IMR-90 (cell line): ENCODE measurements around the gene PLPP3. TPM values are rescaled to one million over a fixed set of nuclear protein-coding genes. Genes with fewer than 3 reads are reported as not detected.

Experiments used
- ATAC-seq: fragments of 200-7000 bp; cut with Tn5 transposase; 2 replicates; pipeline ENCODE4 v1.9.1; 2020; ENCODE audit warnings: low read depth, mild to moderate bottlenecking, moderate library complexity
- BruUV-seq: library from RNA; stranded (reverse); fragments of 400-500 nt; replicated peaks from 2 replicates; lab custom pipeline; 2021; lab: Mats Ljungman, UMichigan
- CTCF ChIA-PET: fragments of 300-600 bp; formaldehyde crosslinking; extraction: SDS; loops from one replicate; lab custom pipeline; 2021; ENCODE audit warnings: antibody characterized with exemption; lab: Yijun Ruan, JAX
- POLR2A ChIA-PET: fragments of 300-600 bp; sonication (Branson Sonifier 250); formaldehyde crosslinking; loops from one replicate; lab custom pipeline; 2022; ENCODE audit warnings: antibody characterized with exemption; ENCODE audit not compliant: unreplicated experiment; lab: Charles Lee
- DNase-seq: peaks from one replicate; pipeline ENCODE4 v3.0.0; 2013
- H2AFZ ChIP-seq: replicated peaks from 2 replicates; pipeline ENCODE3; 2013; ENCODE audit warnings: low read length, mild to moderate bottlenecking; ENCODE audit not compliant: poor library complexity
- H2AK5ac ChIP-seq: 2 replicates; pipeline ENCODE4 v1.6.1; 2013; ENCODE audit warnings: low read depth, low read length, inconsistent platforms
- H2AK9ac ChIP-seq: replicated peaks from 2 replicates; pipeline ENCODE3; 2013; ENCODE audit warnings: mild to moderate bottlenecking, low read depth, low read length, moderate library complexity; ENCODE audit not compliant: poor library complexity
- H2BK120ac ChIP-seq: 2 replicates; pipeline ENCODE4 v1.6.1; 2013; ENCODE audit warnings: low read depth, low read length, inconsistent platforms
- H2BK15ac ChIP-seq: 3 replicates; pipeline ENCODE4 v1.6.1; 2013; ENCODE audit warnings: low read depth, low read length, inconsistent platforms
- H2BK20ac ChIP-seq: 2 replicates; pipeline ENCODE4 v1.6.1; 2013; ENCODE audit warnings: low read depth, mild to moderate bottlenecking, inconsistent platforms, low read length, moderate library complexity
- H2BK5ac ChIP-seq: 2 replicates; pipeline ENCODE4 v1.6.1; 2013; ENCODE audit warnings: mild to moderate bottlenecking, low read depth, low read length, inconsistent platforms; ENCODE audit not compliant: poor library complexity, severe bottlenecking
- H3K14ac ChIP-seq: replicated peaks from 2 replicates; pipeline ENCODE4 v1.6.1; 2013; ENCODE audit warnings: low read depth, low read length, inconsistent platforms
- H3K18ac ChIP-seq: 2 replicates; pipeline ENCODE4 v1.6.1; 2013; ENCODE audit warnings: low read depth, low read length, control low read depth
- H3K23ac ChIP-seq: 2 replicates; pipeline ENCODE4 v1.6.1; 2013; ENCODE audit warnings: low read depth, low read length, inconsistent platforms
- H3K27ac ChIP-seq: 2 replicates; pipeline ENCODE4 v1.5.1; 2013; ENCODE audit warnings: mild to moderate bottlenecking, control low read depth, low read length; ENCODE audit not compliant: insufficient read depth
- H3K27me3 ChIP-seq: 2 replicates; pipeline ENCODE4 v1.6.1; 2013; ENCODE audit warnings: low read length; ENCODE audit not compliant: control insufficient read depth, insufficient read depth
- H3K36me3 ChIP-seq: 2 replicates; pipeline ENCODE4 v1.6.1; 2013; ENCODE audit warnings: low read length, mixed read lengths; ENCODE audit not compliant: control insufficient read depth, insufficient read depth
- H3K4ac ChIP-seq: 2 replicates; pipeline ENCODE4 v1.6.1; 2013; ENCODE audit warnings: low read depth, low read length, inconsistent platforms
- H3K4me1 ChIP-seq: 2 replicates; pipeline ENCODE4 v1.6.1; 2013; ENCODE audit warnings: low read length, mixed read lengths; ENCODE audit not compliant: control insufficient read depth, insufficient read depth
- H3K4me2 ChIP-seq: 2 replicates; pipeline ENCODE4 v1.6.1; 2013; ENCODE audit warnings: low read depth, mild to moderate bottlenecking, control low read depth, low read length, moderate library complexity
- H3K4me3 ChIP-seq: 2 replicates; pipeline ENCODE4 v1.5.1; 2013; ENCODE audit warnings: low read depth, mild to moderate bottlenecking, control low read depth, low read length, moderate library complexity; ENCODE audit not compliant: insufficient read depth
- H3K56ac ChIP-seq: 2 replicates; pipeline ENCODE4 v1.6.1; 2013; ENCODE audit warnings: low read length, inconsistent platforms; ENCODE audit not compliant: insufficient read depth; ENCODE audit errors: extremely low read depth
- H3K79me1 ChIP-seq, 2 experiments: 2 replicates each; pipeline ENCODE4 v1.6.1; 2013; ENCODE audit warnings: low read length in 2 of 2, inconsistent platforms in 1 of 2, low read depth in 1 of 2
- H3K9ac ChIP-seq: 2 replicates; pipeline ENCODE4 v1.6.1; 2013; ENCODE audit warnings: low read depth, low read length, control low read depth
- H3K9me1 ChIP-seq: 2 replicates; pipeline ENCODE4 v1.6.1; 2013; ENCODE audit warnings: low read length, inconsistent platforms; ENCODE audit not compliant: insufficient read depth
- H3K9me3 ChIP-seq: 2 replicates; pipeline ENCODE4 v1.6.1; 2013; ENCODE audit warnings: low read length; ENCODE audit not compliant: control insufficient read depth, insufficient read depth
- H4K20me1 ChIP-seq: 2 replicates; pipeline ENCODE4 v1.6.1; 2013; ENCODE audit warnings: low read length, inconsistent platforms; ENCODE audit not compliant: insufficient read depth
- H4K5ac ChIP-seq: 2 replicates; pipeline ENCODE4 v1.6.1; 2013; ENCODE audit warnings: mild to moderate bottlenecking, low read depth, low read length, control low read depth
- H4K8ac ChIP-seq, 2 experiments: 2 replicates each; pipeline ENCODE4 v1.6.1; 2013; ENCODE audit warnings: low read depth in 2 of 2, low read length in 2 of 2, control low read depth in 1 of 2, inconsistent platforms in 1 of 2
- H4K91ac ChIP-seq: 2 replicates; pipeline ENCODE4 v1.6.1; 2013; ENCODE audit warnings: low read depth, low read length, inconsistent platforms; ENCODE audit not compliant: insufficient read depth
- MAZ ChIP-seq: IDR thresholded peaks from 2 replicates; pipeline ENCODE4 v1.6.1; 2012; ENCODE audit warnings: low read depth, mild to moderate bottlenecking, low read length, improper control_type of control experiment, moderate library complexity, borderline replicate concordance
- WGBS, 2 experiments: methylation state at CpG; one replicate each; pipeline versions ENCODE4 v1.1.5 to v1.1.7; 2013; ENCODE audit warnings: missing lambda C conversion rate in 2 of 2; ENCODE audit not compliant: insufficient read length in 1 of 2; ENCODE audit errors: extremely low coverage in 2 of 2; 5-methylcytosine and 5-hydroxymethylcytosine counted together
- dilution Hi-C: fragments of 300-500 bp; cut with HindIII; formaldehyde crosslinking; loops from one replicate; pipeline ENCODE4 v1.14.3; 2018; ENCODE audit warnings: low sequenced_read_pairs; ENCODE audit not compliant: unreplicated experiment
- in situ Hi-C: fragments of 300-500 bp; cut with MboI; formaldehyde crosslinking; loops from 3 replicates; pipeline ENCODE4 v1.14.3; 2019; ENCODE audit warnings: low sequenced_read_pairs, inconsistent platforms, mixed read lengths
- intact Hi-C: fragments of 100-400 bp; cut with micrococcal nuclease; formaldehyde crosslinking; loops from 2 replicates; pipeline ENCODE4 v1.10.0; 2022
- polyA plus RNA-seq, 3 experiments: library from polyadenylated mRNA; depleted of rRNA; stranded (reverse); fragments of >200 nt; gene quantifications; 2 replicates each; pipeline ENCODE4 v1.2.3, GENCODE V29; 2012; ENCODE audit warnings: low replicate concordance in 1 of 3
- total RNA-seq: library from RNA; depleted of rRNA; stranded (reverse); fragments of >200 nt; gene quantifications from 2 replicates; pipeline ENCODE4 v1.2.3, GENCODE V29; 2012

The PLPP3 gene
- total and polyA plus RNA-seq, 2 of the 4 experiments (the other 2 are of a cell fraction), result 49.9 to 56.6 TPM

GRCh38 chr1:56533197-56533596 lies 46.2 kb downstream of the PLPP3 start:
- peaks cover 73% of the 10 kb centered on the region for H3K36me3 ChIP-seq
- BruUV-seq, result no TSS peak
- H3K9me3 ChIP-seq, result no peaks in the 10 kb centered on the region
- no peak overlapping the region for H2BK15ac ChIP-seq
- H3K18ac ChIP-seq, result no peak overlapping the region
- no peak overlapping the region for H2BK5ac ChIP-seq
- no peak for DNase-seq
- H3K4me1 ChIP-seq, result peaks cover 6% of the 10 kb centered on the region; the same call in 1 of the 2 replicates
- WGBS, 2 experiments, result no CpG with 5 or more reads among the region's 3 CpGs
- H4K91ac ChIP-seq, result no peak overlapping the region
- ChIA-PET CTCF (no interaction called here), POLR2A (no interaction called here)
- no peak overlapping the region for H3K14ac ChIP-seq
- H2AFZ ChIP-seq, result no peak overlapping the region
- peaks cover 86% of the 10 kb centered on the region for H4K20me1 ChIP-seq
- H4K8ac ChIP-seq, result no peak overlapping the region
- no peak for TF ChIP-seq MAZ
- no peak overlapping the region for H3K4me2 ChIP-seq
- H3K4ac ChIP-seq, result no peak overlapping the region
- in situ Hi-C loops, result no loop called here
- H2BK20ac ChIP-seq, result no peak overlapping the region
- H3K27me3 ChIP-seq, result no peaks in the 10 kb centered on the region
- H2BK120ac ChIP-seq, result no peak overlapping the region
- intact Hi-C loops, result no loop called here
- no peak overlapping the region for H3K56ac ChIP-seq
- H3K23ac ChIP-seq, result no peak overlapping the region
- no peak for ATAC-seq
- H2AK5ac ChIP-seq, result no peak overlapping the region
- dilution Hi-C loops, result no loop called here
- peaks cover 26% of the 10 kb centered on the region for H3K9me1 ChIP-seq
- no peak overlapping the region for H2AK9ac ChIP-seq
- H3K9ac ChIP-seq, result no peak overlapping the region
- no peak overlapping the region for H3K27ac ChIP-seq
- no peak overlapping the region for H4K5ac ChIP-seq
- H3K79me1 ChIP-seq, result peaks cover 42 to 88% of the 10 kb centered on the region in 2 experiments
- no peak overlapping the region for H3K4me3 ChIP-seq
